SK-N-SH treated with all-trans-retinoic acid at 6 μM for 48 hours (cell line): ENCODE data around the gene AMDHD2.

Source experiments
- ARNTL ChIP-seq: fragments of 450-650 bp; formaldehyde crosslinking; IDR thresholded peaks from 2 replicates; pipeline ENCODE4 v1.5.0; 2020; ENCODE audit warnings: low read depth, mild to moderate bottlenecking, moderate library complexity, borderline replicate concordance
- BACH2 ChIP-seq: fragments of 250-450 bp; sonication (Bioruptor Pico); IDR thresholded peaks from 2 replicates; pipeline ENCODE4 v1.9.0; 2021; ENCODE audit warnings: mild to moderate bottlenecking, borderline replicate concordance
- CREB5 ChIP-seq: fragments of 250-450 bp; sonication (Bioruptor Pico); IDR thresholded peaks from 2 replicates; pipeline ENCODE4 v1.5.1; 2020; ENCODE audit warnings: low read depth, mild to moderate bottlenecking, moderate library complexity
- CSRNP3 ChIP-seq: fragments of 250-450 bp; sonication (Bioruptor Pico); IDR thresholded peaks from 2 replicates; pipeline ENCODE4 v1.5.1; 2021; ENCODE audit warnings: mild to moderate bottlenecking, moderate library complexity
- OSR1 ChIP-seq: fragments of 250-450 bp; sonication (Bioruptor Pico); IDR thresholded peaks from 2 replicates; pipeline ENCODE4 v1.8.0; 2022; ENCODE audit warnings: moderate library complexity, mild to moderate bottlenecking, inconsistent platforms
- PPARA ChIP-seq: fragments of 250-450 bp; sonication (Bioruptor Pico); IDR thresholded peaks from 2 replicates; pipeline ENCODE4 v1.5.0; 2020; ENCODE audit warnings: mild to moderate bottlenecking, borderline replicate concordance
- TCF4 ChIP-seq: fragments of 250-450 bp; sonication (Bioruptor Pico); IDR thresholded peaks from 2 replicates; pipeline ENCODE4 v1.8.0; 2021; ENCODE audit warnings: mild to moderate bottlenecking, moderate library complexity, borderline replicate concordance
- ZFP30 ChIP-seq: fragments of 450-650 bp; formaldehyde crosslinking; IDR thresholded peaks from 2 replicates; pipeline ENCODE4 v1.5.0; 2022; ENCODE audit warnings: mild to moderate bottlenecking, moderate library complexity
- ZNF565 ChIP-seq: fragments of 450-650 bp; formaldehyde crosslinking; conservative IDR thresholded peaks from 2 replicates; pipeline ENCODE4 v1.5.0; 2020; ENCODE audit warnings: low read depth, mild to moderate bottlenecking, moderate library complexity

GRCh38 chr16:2515180-2515851 is 4.9 kb upstream of the AMDHD2 start:
- TF ChIP-seq CREB5 (CRISPR knock-in tag) (no peak), TCF4 (no peak), CSRNP3 (CRISPR knock-in tag) (no peak), ZFP30 (CRISPR knock-in tag) (no peak), ZNF565 (CRISPR knock-in tag) (no peak), BACH2 (no peak), OSR1 (CRISPR knock-in tag) (no peak), ARNTL (CRISPR knock-in tag) (no peak), PPARA (CRISPR knock-in tag) (no peak)
